ENCODE measurements around the gene CREBBP.

The CREBBP gene

DNA sequence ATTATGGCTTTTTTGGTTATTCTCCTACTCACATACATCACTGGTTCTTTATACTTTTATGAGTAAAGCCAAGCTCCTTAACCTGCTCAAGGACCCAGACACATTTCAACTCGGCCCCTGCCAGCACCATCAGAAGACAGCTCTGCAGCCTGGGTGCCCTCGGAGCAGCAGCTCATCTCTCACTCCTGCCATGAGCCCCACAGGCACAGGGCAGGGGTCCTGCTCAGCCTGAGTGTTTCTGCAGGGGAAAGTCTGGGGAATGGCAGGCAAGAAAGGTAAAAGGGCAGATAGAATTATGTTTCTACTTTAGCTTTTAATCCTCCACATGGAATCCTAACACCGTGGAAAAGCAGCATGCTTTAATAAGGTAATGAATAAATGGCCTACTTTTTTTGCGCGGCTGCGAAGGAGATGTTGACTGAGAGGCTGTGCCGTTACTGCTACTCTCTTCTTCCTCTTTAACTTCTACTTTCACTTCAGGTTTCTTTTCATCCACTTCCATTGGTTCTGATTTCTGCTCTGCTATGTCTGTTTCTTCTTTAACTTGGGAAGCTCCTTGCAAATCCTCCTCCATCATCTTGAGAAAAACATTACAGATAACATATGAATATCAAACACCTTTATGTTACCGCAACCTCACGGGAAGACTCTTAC, 113.1 kb downstream of the CREBBP start:
- no peak for DNase-seq (ENCODE audit: low spot score)

DNA sequence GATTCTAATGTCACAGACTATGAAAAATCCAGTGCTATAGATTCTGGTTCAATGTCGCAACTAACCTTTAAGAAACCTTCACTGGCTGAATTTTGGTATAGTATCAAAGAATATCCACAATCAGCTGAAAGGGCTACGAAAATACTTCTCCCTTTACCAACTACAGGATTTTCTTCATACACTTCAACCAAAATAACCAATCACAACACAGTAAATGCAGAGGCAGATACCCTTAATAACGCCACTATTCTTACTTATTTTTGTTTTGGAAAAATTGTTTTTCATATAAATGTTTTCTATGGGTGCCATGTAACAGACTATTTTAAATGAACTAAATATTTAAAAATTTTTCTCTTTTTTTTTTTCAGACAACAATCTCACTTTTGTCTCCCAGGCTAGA, 114.3 kb downstream of the CREBBP start:
- DNase-seq (ENCODE audit: low spot score) = no peak

- DNase-seq (ENCODE audit: low spot score) = no peak
Observed at GRCh38 chr16:3764409-3764808, 116.1 kb downstream of the CREBBP start.

DNA sequence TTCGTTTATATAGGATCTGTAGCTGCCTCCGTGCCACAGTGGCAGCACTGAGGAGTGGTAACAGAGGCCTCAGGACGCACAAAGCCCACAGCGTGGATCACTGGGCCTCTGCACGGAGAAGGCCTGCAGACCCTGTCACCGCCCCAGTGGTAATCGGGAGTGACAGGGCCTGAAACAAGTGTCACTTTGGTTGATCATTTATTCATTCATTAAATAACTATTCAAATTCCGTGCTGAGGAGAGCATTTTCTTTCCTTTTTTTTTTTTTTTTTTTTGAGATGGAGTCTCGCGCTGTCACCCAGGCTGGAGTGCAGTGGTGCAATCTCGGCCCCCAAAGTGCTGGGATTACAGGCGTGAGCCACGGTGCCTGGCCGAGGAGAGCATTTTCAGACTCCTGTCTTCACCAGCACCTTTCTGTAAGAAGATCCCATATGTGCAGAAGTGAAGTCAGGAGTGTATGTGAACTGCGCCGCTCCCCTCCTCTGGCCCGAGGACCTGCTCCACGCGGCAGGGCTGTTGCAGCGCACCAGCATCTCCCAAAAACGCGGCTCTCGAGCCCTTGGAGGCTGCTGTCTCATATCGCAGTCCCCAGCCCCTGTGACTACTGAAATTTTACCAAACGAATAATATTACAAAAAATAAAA, 118.3 kb downstream of the CREBBP start:
- DNase-seq (ENCODE audit: low spot score) = no peak

DNA sequence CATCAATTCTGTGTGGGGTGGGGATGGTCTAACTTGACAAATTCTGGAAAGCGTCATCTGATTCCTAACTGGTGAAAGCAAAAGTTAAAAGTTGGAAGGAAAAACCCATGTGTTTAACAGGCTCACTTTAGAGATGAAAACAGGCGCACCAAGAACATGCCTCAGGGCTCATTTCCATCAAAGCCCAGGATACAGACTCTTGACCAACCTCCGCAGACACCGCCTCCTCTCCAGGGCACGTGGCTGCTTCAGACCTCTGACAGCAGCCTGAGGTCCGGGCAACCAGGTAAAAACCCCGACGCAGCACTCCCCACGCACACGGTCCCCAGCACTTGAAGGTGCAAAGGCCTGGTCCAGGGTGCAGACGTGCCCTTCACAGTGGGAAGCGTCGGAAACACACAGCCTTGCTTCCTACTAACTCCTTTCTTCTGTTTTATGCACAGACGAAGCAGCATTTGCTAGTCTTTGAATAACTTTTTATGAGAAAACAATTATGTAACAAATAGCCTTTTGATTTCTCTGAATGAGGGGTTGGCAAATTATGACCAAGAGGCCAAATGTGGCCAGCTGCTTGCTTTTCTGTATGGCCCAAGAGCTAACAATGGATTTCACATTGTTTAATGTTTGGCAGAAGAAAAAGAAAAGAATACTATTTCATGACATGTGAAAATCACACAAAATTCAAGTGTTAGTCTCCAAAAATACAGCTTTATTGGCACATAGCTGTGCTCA, 119.0 kb downstream of the CREBBP start:
- no peak for DNase-seq (ENCODE audit: low spot score)

GRCh38 chr16:3760518-3760917, 120.0 kb downstream of the CREBBP start:
- no peak for DNase-seq (ENCODE audit: low spot score)

GRCh38 chr16:3759736-3760135, 120.8 kb downstream of the CREBBP start:
- DNase-seq (ENCODE audit: low spot score) = no peak

- no peak for DNase-seq (ENCODE audit: low spot score)
Observed at GRCh38 chr16:3756113-3756512, 124.4 kb downstream of the CREBBP start.

DNA sequence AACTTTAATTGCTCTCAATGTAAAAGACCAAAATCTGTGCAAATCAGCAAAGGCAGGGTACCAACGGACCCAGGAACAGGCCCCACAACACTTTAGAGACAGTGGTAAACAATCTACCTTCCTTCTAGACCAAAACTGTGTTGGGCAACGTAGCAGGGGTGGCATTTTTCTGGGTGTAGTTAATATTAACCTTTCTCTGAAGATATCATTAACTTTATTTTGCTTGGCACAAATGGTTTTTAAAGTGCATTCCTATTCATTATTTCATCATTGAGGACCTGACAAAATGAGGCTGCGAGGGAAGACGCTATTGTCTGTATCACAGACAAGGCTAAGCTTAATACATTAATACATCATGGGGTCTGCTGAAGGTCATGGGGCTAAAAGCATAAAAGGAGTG, 125.3 kb downstream of the CREBBP start:
- no peak for DNase-seq (ENCODE audit: low spot score)

DNA sequence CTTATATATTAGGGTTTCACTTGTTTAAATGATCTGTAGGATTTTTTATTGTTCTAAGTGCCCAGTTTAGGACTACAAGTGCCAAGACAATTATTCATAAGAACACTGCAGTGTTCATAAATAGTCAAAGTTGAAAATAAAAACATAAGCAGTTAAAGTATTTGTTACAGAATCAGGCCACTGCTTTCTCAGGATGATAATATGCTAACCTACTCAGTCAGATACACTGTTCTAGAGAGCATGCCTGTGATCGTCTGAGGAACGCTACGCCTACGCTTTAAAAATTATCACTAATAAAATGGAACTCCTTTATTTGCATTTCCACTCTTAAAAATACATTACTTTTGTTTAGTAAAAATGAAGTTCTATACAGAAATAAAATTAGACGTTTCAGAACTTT, 125.7 kb downstream of the CREBBP start:
- DNase-seq (ENCODE audit: low spot score) = no peak

DNA sequence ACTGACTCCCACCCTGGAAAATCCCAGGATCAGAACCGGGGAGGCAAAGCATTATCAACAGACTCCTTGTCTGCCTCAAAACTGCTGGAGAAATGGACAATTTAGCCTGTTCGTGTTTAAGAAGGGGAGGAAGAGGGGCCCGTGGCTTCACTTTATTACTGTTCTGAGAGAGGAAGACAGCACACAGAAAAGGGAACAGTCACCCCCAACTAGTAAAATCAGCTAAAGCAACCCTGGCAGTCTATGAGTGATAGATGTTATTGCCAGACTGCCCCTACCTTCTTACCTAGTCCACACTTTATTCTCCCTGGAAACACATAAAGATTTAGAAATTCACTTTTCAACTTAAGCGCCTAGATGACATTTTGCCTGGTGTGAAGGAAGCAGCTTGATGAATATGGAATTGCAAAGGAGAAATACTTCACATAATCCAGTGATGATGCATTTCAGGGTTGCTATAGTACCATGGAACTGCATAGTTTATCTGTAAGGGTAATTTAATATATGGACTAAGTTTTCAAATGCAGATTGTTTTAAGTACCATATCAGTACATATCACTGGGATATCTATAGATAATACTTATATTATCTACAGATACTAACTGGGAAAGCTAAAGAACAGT, 126.3 kb downstream of the CREBBP start:
- no peak for DNase-seq (ENCODE audit: low spot score)

DNA sequence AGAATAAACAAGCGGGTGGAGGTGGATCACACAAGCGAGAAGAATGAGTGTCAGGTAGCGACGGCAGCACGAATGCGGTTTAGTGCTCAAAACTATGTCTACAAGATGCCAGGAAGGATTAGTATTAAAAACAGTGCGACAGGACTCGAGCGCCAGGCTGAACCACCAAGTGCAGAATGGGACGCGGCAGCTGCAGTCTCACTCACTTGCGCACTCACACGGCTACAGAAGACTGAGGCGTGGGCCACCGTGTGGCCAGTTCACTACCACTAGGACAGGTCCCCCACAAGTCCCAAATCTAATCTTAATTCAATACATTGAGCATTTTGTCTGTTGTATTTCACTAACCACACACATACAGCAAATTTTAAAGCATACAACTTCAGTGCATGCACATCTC, 127.5 kb downstream of the CREBBP start:
- DNase-seq (ENCODE audit: low spot score) = no peak

DNA sequence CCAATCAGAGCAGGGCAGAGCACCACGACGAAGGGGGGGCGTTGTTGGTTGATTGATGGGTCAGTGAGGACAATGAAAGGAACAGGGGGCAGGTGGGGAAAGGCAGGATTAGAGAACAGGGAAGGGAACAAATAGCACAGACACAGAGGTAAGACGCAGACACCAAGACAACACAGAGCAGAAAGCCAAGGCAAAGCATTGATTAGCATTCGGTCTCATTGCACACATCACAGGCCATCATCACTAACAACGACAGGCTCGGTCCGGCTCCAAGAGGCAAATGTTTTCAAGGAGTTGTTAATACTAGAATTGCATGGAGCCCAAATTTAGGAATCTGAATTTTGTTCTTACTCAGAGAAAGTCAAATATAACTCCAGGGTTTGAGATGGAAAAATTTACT, 128.6 kb downstream of the CREBBP start:
- no peak for DNase-seq (ENCODE audit: low spot score)

DNA sequence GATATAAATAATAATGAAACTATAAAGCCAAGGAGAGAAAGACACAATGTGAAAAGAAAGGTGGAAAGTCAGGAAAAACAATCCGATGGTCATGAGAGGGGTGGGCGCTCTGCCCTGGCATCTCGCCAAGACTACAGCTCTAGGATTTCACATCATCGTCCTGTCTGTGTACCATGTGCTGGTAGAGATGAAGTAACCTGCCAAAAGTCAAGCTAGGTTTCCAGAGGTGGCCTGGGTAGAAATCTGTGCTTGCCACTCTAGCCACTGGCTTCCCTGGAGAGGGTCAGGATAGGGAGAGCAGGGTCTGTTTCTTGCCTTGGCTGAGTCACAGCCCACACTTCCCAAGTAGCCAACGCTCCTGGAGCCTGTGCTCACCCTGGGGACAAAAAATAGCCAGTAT, 132.2 kb downstream of the CREBBP start:
- DNase-seq (ENCODE audit: low spot score) = no peak

DNA sequence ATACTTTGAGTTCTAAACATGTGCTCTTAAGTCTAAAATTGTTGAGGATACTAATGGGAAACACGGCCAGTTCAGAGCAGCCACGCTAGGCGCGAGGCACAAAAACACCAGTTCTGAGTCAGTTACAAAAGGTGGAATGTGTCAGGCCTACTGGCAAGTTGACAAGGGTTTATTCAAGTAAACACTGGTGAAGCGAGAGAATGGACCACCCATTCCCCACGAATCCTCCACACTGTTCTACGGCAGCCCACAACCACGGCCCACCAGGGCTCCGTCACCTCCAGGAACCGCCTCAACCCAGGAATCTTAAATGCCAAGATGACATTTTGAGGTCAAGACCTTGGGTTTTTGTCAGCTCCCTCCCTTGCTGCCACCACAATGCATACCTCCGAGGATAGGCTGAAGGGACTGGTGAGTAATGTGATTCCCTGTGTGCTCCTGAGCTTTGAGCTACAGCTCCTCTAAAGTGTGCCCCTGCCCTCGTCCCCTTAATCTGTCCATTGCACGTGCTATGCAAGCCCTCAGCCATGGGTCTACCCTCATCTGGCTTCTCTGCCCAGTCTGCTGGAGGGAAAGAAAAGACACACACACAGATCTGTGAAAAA, 134.7 kb downstream of the CREBBP start:
- no peak for DNase-seq (ENCODE audit: low spot score)

DNA sequence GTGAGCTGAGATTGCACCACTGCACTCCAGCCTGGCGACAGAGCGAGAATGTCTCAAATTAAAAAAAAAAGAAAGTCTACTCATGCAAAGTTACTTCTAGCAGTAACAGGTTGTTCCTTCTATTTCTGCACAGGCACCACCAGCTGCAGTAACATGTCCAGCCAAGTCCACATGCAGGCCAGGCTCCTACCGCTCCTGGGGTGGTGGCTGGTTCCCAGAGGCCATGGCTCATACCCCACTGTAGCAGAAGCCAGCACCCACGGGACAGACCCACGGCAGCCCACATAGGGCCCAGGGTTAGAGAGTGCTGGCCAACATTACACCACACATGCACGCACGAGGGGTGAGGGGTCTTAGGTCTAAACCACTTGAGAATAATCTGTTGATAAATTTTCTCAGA, 136.5 kb downstream of the CREBBP start:
- DNase-seq (ENCODE audit: low spot score) = no peak

DNA sequence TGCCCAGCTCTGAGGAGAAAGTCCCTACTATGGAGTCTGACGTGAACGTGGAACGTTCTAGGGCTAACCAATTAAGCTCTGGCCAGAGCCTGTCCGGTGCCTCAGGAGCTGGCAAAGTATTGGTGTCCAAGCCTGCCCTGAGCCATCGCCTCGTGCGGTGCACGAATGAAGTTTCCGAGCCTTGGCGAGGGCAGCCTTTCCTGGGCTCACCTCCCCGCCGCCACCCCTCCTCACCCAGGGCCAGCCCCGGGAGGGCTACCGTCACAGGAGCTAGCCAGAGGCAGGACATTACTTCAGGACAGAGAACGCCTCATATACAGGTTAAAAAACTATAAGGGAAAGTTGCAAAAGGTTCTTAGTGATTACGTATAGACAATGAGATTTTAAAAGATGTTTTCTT, 139.6 kb downstream of the CREBBP start:
- DNase-seq (ENCODE audit: low spot score) = no peak

DNA sequence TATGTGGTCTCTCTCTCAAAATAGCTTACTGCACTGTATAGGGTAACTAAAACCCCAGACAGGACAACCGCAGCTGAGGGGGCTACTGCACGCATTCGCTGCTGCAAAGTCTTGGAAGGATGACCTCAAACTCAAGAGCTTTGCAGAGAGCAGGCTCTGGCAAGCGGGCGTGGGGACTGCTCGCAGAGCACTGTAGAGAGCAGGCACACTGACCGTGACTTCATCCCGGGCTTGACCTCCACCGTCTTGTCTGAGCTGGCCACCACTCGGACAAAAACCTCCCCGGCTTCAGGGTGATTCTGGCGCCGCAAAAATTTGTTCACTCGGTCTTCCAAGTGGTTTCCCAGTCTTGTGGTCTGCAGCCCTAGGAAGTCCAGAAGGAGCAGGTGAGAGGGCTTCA, 140.3 kb downstream of the CREBBP start:
- no peak for DNase-seq (ENCODE audit: low spot score)

- DNase-seq (ENCODE audit: low spot score) = no peak
Observed at GRCh38 chr16:3739636-3740035, 140.9 kb downstream of the CREBBP start.

DNA sequence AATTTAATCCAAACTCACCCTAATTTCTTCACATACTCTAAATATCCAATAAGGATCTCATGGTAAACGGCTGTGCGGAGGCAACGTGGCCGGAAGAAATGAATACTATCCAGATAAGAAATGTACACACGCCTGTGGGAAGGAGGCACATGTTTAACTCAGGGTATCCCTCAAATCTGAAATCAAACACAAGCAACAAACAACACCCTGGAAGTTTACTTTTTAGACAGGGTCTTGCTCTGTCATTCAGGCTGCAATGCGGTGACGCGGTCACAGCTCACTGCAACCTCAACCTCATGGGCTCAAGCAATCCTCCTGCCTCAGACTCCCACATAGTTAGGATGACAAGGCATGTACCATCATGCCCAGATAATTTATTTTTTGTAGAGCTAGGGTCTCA, 142.0 kb downstream of the CREBBP start:
- DNase-seq (ENCODE audit: low spot score) = no peak

GRCh38 chr16:3738128-3738527, 142.4 kb downstream of the CREBBP start:
- DNase-seq (ENCODE audit: low spot score) = no peak

GRCh38 chr16:3737181-3737580, 143.3 kb downstream of the CREBBP start:
- DNase-seq (ENCODE audit: low spot score) = no peak

- DNase-seq (ENCODE audit: low spot score) = no peak
Observed at GRCh38 chr16:3736116-3736515, 144.4 kb downstream of the CREBBP start.

All from kidney capillary endothelial cell (primary cell).